ENCODE results near the gene C17orf100.
"Not testable (repeated sequence)": the region's sequence is repeated elsewhere in the genome, so short reads cannot be mapped to it uniquely, and the experiment has no call there.

The C17orf100 gene

DNA sequence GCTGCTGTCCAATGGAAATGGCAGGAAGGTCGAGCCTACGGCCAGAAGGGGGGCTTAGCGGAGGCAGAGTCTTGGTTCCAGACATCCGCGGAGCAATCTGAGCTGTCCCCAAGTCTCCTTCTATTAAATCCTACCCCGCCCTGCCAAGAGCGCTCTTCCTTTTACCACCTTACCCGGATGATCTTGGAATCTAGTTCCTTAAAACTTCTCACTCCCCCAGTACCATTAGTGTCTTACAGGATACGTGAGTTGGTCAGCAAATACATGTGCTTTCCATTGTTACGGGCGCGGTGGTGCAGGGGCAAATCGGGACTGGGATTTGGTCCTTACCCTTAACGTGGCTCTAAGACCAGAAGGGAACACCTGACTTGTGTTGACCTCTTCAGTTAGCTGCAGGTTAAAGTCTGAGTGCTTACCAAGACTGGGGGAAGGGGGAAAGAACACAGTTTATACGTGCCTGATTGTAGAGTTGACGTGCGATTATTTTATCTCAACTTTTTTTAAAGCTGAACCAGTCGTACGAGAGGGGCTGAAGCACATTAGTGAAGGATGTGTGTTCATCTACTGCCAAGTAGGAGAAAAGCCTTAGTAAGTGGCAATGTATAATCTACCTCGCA lies 10.2 kb upstream of the C17orf100 start:
- DNase-seq (ENCODE audit: low read depth in 2 of 2), result no peak

DNA sequence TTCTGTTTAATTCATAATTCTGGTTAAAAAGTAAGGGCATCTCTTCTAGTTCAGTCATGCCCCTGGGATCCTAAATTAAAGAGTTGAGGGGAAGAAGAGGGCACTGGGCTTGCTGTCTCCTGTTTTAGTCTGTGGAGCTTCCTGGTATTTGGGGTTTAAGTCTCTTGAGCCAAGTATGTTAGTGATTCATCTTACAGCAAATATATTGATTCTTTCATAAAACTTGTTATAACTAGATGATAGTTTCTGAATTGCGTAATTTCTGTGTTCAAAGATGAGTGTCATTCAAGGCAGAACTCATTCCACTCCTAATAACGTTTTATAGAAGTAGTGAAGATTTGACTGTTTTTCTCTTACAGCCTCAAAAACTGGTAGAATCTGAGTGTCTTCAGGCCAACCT lies 9.0 kb upstream of the C17orf100 start:
- DNase-seq (ENCODE audit: low read depth in 2 of 2), result no peak

DNA sequence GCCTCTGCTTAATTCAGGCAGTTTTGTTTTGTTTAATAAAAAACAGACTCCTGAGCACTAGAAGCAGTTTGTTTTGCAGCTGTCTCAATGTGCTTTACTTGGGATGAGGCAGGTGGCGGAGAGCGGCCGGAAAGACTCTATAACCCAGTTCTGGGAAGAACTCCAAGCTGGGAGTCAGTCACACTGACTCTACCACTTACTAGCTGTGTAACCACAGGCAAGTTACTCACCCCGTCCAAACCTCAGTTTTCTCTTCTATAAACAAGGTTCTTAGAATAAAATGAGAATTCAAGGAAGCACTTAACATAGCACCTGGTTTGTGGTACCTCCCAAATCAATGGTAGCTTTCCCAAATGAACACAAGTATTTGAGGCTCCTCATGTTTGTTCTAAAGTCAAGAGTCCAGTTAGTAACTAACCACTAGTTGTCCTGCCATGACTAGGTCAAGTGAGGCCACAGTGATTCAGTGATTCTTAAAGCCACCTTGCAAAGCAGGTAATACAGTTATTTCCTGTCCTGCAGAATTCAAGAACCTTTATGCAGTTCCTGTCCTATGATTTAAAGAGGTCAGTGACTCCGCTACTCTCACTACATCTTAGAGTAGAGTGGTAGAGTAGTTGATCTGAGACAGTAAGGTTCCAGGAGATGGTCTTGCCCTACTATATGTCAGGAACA lies 8.0 kb upstream of the C17orf100 start:
- DNase-seq (ENCODE audit: low read depth in 2 of 2), result no peak

GRCh38 chr17:6648181-6648580 lies 3.4 kb upstream of the C17orf100 start:
- DNase-seq (ENCODE audit: low read depth in 2 of 2), result no peak

GRCh38 chr17:6651919-6652452 lies 424 bp downstream of the C17orf100 start:
- no peak for DNase-seq (ENCODE audit: low read depth in 2 of 2)

DNA sequence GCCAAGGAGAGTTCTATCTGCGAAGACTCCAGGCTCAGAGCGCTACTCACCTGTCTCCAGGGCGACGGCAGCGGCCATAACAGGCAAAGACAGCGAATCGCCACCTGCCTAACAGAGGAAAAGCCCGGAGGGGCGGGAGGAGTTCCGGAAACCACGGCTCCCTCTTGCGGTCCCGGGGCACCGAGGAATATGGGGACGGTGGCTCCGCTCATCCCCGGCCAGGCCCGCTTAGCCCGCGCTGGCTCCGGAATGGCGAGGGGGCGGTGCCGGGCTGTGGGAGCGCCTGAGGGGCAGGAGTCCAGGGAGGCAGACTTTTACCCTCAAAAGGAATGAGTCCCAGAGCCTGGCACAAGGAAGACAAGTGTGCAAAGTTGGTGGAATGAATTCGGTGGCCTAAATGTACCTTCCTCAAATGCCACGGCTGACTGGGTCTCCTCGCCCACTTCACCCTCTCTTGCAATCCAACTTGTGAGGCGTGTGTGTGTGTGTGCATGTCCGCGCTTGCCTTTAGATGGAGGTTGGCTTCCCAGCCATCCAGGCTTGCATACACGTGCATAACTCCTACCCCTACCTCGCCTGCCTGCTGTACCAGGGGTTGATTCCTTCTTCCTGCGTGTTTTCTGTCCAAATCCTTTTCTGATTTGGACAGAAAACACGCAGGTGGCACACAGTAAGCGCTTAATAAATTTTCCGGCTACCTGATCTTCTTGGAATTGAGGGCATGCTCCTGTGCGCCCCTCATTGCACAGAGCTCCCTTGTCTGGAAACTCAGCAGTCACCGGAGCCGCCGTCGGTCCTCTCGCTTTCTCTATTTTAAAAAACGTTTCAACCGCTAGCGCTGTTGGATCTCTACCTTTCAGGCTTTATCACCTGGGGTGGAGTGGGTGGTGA lies 3.5 kb downstream of the C17orf100 start:
- DNase-seq (ENCODE audit: low read depth in 2 of 2), result no peak

DNA sequence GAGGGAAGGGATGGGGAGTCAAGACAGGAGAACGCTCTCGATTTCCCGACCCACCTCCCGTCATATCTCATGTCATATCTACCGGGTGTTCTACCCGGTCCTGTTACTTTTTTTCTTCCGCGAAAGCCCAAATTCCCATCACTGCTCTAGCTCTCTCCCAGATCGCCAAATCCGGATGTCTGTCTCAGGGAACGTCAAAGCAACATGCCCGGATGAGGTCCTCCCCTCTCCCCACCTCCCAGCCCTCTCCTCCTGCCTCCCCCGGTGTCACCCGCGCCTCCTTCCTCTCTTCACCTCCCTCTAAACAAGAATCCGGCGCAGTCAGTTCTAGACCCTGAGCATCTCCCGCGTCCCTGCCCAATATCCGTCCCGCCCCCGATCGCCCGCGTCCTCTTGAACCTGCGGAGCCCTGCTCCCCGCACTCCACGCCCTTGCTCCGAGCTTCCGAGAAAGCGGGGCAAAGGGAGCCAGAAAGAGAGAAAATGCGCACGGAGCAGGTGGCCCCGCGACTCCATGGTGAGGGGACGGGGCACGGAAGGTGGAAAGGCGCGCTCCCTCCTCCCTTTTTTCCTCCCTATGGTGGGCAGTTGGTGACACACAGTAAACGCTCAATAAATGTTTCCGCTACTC lies 4.3 kb downstream of the C17orf100 start:
- not testable (repeated sequence) for DNase-seq (ENCODE audit: low read depth in 2 of 2)

DNA sequence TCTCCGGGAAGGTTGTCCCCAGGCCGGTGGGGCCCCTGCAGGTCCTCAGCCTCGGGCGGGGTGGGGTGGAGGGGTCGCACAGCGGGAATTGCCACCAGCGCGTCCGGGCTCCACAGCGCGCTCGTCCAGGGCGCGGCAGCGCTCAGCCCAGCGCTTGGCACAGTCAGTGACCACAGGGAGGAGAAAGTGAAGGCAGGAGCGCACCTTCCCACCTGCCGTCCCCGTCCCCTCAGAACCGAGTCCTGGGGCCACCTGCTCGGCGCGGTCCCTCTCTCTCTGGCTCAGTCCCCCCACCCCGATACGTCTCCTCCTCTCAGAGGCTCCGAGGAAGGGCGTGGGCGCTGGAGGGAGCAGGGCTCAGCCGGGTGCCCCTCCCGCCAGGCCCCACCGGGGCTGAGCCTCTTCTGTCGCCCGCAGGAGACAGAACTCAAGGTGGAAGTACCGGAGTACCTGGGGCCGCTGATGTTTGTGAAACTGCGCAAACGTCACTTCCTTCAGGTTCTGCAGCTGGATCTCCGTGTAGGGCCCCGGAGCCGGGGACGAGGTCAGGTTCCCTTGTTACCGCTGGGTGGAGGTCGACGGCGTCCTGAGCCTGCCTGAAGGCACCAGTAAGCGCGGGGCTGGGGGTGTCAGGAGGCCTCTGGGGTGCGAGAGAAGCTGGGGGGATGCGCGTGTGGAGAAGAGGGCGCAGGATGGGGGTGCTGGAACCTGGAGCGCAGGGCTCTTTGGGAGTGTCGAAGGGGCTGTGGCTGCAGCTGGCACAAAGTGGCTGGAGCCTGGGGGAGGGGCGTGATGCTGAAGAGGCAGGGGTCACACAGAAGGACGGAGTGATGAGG lies 5.5 kb downstream of the C17orf100 start:
- DNase-seq (ENCODE audit: low read depth in 2 of 2), result peak in 1 of 2 donors; percentile 23

- DNase-seq (ENCODE audit: low read depth in 2 of 2), result no peak
Measured at GRCh38 chr17:6657633-6658287, 6.2 kb downstream of the C17orf100 start.

DNA sequence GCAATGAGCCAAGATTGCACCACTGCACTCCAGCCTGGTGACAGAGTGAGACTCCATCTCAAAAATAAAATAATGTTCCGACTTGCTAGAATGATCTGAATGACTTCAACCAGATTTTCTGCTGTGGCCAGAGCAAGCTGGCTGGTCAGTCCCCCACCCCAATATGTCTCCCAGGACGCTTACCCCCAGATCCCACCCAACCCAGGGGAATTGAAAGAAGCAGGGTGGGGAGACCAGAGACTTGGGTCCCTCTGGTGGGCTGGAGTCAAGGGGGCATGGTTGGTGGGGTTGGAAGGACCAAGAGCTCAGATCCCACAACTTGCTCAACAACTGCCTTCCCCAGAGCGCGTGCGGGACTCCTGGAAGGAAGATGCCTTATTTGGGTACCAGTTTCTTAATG lies 6.8 kb downstream of the C17orf100 start:
- DNase-seq (ENCODE audit: low read depth in 2 of 2), result not testable (repeated sequence)

DNA sequence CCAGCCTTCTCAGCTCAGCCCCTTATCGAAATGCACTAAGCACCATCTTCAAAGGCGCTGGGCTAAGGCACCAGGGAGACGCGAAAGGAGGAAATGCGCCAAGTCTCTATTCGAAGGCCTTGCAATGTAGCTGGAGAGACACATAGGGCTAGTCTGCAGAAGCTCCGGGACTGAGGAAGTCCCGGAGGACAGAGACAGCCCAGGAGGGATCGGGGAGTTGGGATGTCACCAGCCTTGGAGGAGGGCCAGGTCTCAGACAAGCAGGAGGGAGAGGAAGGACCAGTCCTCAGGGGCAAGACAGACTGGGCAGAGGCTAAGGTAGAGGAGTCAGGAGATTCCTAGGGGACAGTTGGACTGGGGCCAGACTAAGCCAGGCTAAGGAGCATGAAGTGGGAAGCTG lies 8.5 kb downstream of the C17orf100 start:
- no peak for DNase-seq (ENCODE audit: low read depth in 2 of 2)

GRCh38 chr17:6660805-6661463 lies 9.4 kb downstream of the C17orf100 start:
- no peak for DNase-seq (ENCODE audit: low read depth in 2 of 2)

GRCh38 chr17:6661464-6661848 lies 9.9 kb downstream of the C17orf100 start:
- no peak for DNase-seq (ENCODE audit: low read depth in 2 of 2)

- DNase-seq (ENCODE audit: low read depth in 2 of 2), result not testable (repeated sequence)
Measured at GRCh38 chr17:6663200-6663599, 11.6 kb downstream of the C17orf100 start.

- no peak for DNase-seq (ENCODE audit: low read depth in 2 of 2)
Measured at GRCh38 chr17:6666077-6666521, 14.5 kb downstream of the C17orf100 start.

DNA sequence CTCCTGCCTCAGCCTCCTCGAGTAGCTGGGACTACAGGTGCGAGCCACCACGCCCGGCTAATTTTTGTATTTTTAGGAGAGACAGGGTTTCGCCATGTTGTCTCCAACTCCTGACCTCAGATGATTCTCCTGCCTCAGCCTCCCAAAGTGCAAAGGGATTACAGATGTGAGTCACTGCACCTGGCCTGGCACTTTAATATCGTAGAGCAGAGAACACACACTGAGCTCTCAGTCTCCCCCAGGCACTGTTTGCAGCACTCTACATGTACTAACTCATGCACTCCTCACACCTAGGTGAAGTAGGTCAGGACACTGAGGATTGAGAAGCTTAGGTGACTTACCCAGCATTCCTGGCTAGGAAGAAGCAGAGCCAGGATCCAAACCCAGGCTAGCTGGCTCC lies 15.0 kb downstream of the C17orf100 start:
- DNase-seq (ENCODE audit: low read depth in 2 of 2), result no peak

DNA sequence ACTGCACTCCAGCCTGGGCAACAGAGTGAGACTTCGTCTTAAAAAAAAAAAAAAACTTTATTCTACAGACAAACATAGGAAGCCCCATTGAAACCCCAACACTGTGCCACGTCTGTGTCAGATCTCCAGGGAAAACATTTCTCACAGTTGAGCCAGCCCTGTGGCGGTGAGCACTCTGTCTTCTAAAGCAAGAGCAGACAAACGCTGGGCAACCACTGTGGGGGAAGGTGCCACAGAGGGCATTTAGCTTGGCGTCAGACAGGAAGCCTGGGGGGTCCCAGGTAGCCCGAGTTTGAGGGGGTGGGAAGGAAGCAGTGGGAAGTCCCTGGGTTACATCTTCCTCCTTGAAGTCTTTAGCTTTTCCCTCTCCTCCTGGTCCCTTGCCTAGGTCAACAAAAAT lies 16.0 kb downstream of the C17orf100 start:
- DNase-seq (ENCODE audit: low read depth in 2 of 2), result no peak

GRCh38 chr17:6668219-6668618 lies 16.7 kb downstream of the C17orf100 start:
- DNase-seq (ENCODE audit: low read depth in 2 of 2), result no peak

- no peak for DNase-seq (ENCODE audit: low read depth in 2 of 2)
Measured at GRCh38 chr17:6668727-6669425, 17.3 kb downstream of the C17orf100 start.
